ENCODE measurements around the gene IL17RC.

The IL17RC gene

GRCh38 chr3:9884555-9885165, 32.2 kb upstream of the IL17RC start:
- H3K4me2 ChIP-seq (ENCODE audit: low read length) = no peak overlapping the region
- no peaks in the 10 kb centered on the region for H3K36me3 ChIP-seq (replicated peaks; ENCODE audit: low read depth, low read length)
- peaks cover 3% of the 10 kb centered on the region; the same call in 1 of the 2 replicates for H3K4me1 ChIP-seq (ENCODE audit: low read length)
- no peaks in the 10 kb centered on the region for H4K20me1 ChIP-seq (ENCODE audit: insufficient read depth, low read length)
- H3K27ac ChIP-seq (ENCODE audit: low read length) = no peak overlapping the region
- no peaks in the 10 kb centered on the region for H3K79me2 ChIP-seq (ENCODE audit: low read length)
- H3K9me3 ChIP-seq (ENCODE audit: insufficient read depth, low read length) = no peaks in the 10 kb centered on the region
- TF ChIP-seq EZH2phosphoT487 (IDR thresholded peaks at IDR 0.05; ENCODE audit: low read depth) (no peak), CTCF (IDR thresholded peaks at IDR 0.05; ENCODE audit: low read depth, low read length) (no peak)
- no peak overlapping the region; the same call in 1 of the 2 replicates for H2AFZ ChIP-seq (ENCODE audit: low read depth, low read length)
- H3K9ac ChIP-seq (ENCODE audit: low read length) = no peak overlapping the region
- no peaks in the 10 kb centered on the region for H3K27me3 ChIP-seq (ENCODE audit: low read depth, low read length)
- H3K4me3 ChIP-seq (ENCODE audit: low read length) = no peak overlapping the region

GRCh38 chr3:9886328-9886727, 30.6 kb upstream of the IL17RC start:
- H3K4me3 ChIP-seq (ENCODE audit: low read length) = no peak overlapping the region
- peaks cover 5% of the 10 kb centered on the region; the same call in 1 of the 2 replicates for H3K4me1 ChIP-seq (ENCODE audit: low read length)
- no peaks in the 10 kb centered on the region for H3K9me3 ChIP-seq (ENCODE audit: insufficient read depth, low read length)
- TF ChIP-seq EZH2phosphoT487 (IDR thresholded peaks at IDR 0.05; ENCODE audit: low read depth) (no peak), CTCF (IDR thresholded peaks at IDR 0.05; ENCODE audit: low read depth, low read length) (no peak)
- H3K79me2 ChIP-seq (ENCODE audit: low read length) = peaks cover 10% of the 10 kb centered on the region
- no peaks in the 10 kb centered on the region for H3K36me3 ChIP-seq (replicated peaks; ENCODE audit: low read depth, low read length)
- no peaks in the 10 kb centered on the region for H4K20me1 ChIP-seq (ENCODE audit: insufficient read depth, low read length)
- no peak overlapping the region for H3K4me2 ChIP-seq (ENCODE audit: low read length)
- H3K27me3 ChIP-seq (ENCODE audit: low read depth, low read length) = no peaks in the 10 kb centered on the region
- H3K9ac ChIP-seq (ENCODE audit: low read length) = no peak overlapping the region
- no peak overlapping the region for H3K27ac ChIP-seq (ENCODE audit: low read length)
- H2AFZ ChIP-seq (ENCODE audit: low read depth, low read length) = no peak overlapping the region

- no peak overlapping the region for H3K4me2 ChIP-seq (ENCODE audit: low read length)
- TF ChIP-seq CTCF (IDR thresholded peaks at IDR 0.05; ENCODE audit: low read depth, low read length) = no peak
- no peak for TF ChIP-seq EZH2phosphoT487 (IDR thresholded peaks at IDR 0.05; ENCODE audit: low read depth)
Observed at GRCh38 chr3:9887480-9887879, 29.4 kb upstream of the IL17RC start.

GRCh38 chr3:9888540-9888939, 28.4 kb upstream of the IL17RC start:
- H3K27me3 ChIP-seq (ENCODE audit: low read depth, low read length) = no peaks in the 10 kb centered on the region
- no peak overlapping the region for H3K27ac ChIP-seq (ENCODE audit: low read length)
- H3K36me3 ChIP-seq (replicated peaks; ENCODE audit: low read depth, low read length) = peaks cover 13% of the 10 kb centered on the region
- H3K4me3 ChIP-seq (ENCODE audit: low read length) = no peak overlapping the region
- peaks cover 8% of the 10 kb centered on the region for H3K4me1 ChIP-seq (ENCODE audit: low read length)
- TF ChIP-seq CTCF (IDR thresholded peaks at IDR 0.05; ENCODE audit: low read depth, low read length) (no peak), EZH2phosphoT487 (IDR thresholded peaks at IDR 0.05; ENCODE audit: low read depth) (no peak)
- no peak overlapping the region for H2AFZ ChIP-seq (ENCODE audit: low read depth, low read length)
- H3K9ac ChIP-seq (ENCODE audit: low read length) = no peak overlapping the region
- peaks cover 9% of the 10 kb centered on the region; the same call in 1 of the 2 replicates for H4K20me1 ChIP-seq (ENCODE audit: insufficient read depth, low read length)
- H3K4me2 ChIP-seq (ENCODE audit: low read length) = no peak overlapping the region
- no peaks in the 10 kb centered on the region for H3K9me3 ChIP-seq (ENCODE audit: insufficient read depth, low read length)
- peaks cover 32% of the 10 kb centered on the region for H3K79me2 ChIP-seq (ENCODE audit: low read length)

More at GRCh38 chr3:9887480-9887879, 29.4 kb upstream of the IL17RC start:
- Histone ChIP-seq H3K4me3 (ENCODE audit: low read length) (no peak overlapping the region), H4K20me1 (ENCODE audit: insufficient read depth, low read length) (peaks cover 2% of the 10 kb centered on the region; the same call in 1 of the 2 replicates), H3K4me1 (ENCODE audit: low read length) (peaks cover 8% of the 10 kb centered on the region), H3K27ac (ENCODE audit: low read length) (no peak overlapping the region), H3K27me3 (ENCODE audit: low read depth, low read length) (no peaks in the 10 kb centered on the region), H3K9ac (ENCODE audit: low read length) (no peak overlapping the region), H2AFZ (ENCODE audit: low read depth, low read length) (no peak overlapping the region), H3K9me3 (ENCODE audit: insufficient read depth, low read length) (no peaks in the 10 kb centered on the region), H3K36me3 (replicated peaks; ENCODE audit: low read depth, low read length) (peaks cover 2% of the 10 kb centered on the region), H3K79me2 (ENCODE audit: low read length) (peaks cover 21% of the 10 kb centered on the region)
